ENCODE data around the gene ACADSB. TPM values are rescaled to one million over a fixed set of nuclear protein-coding genes. Genes with fewer than 3 reads are reported as not detected.

The ACADSB gene
- polyA plus RNA-seq, 2 donors, result 5.2 to 7.3 TPM

DNA sequence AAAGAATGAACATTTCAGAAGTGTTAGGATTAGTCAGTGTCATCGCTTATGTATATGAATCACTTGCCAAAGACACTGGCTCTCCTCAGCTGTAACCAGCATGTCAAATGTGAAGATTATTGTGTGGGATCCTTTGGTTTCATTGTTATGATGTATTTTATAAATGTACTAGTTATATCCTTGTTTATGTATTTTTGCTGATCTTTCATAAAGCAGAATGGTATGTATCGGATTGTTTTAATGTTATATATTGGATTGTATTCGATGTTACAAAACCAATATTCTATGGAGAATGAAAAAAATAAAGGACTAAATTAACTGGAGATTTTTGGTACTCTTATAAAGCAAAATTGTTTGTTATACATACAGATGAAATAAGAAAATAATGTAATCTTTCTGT is 49.2 kb downstream of the ACADSB start:
- H3K27me3 ChIP-seq (ENCODE audit: control insufficient read depth in 1 of 2, insufficient read depth in 2 of 2, low read length in 2 of 2), result no peaks in the 10 kb centered on the region
- no peaks in the 10 kb centered on the region for H3K4me1 ChIP-seq (ENCODE audit: control insufficient read depth in 2 of 2, insufficient read depth in 2 of 2, low read length in 1 of 2)
- WGBS, 2 donors, result 93 to 95% methylated on average over 3 of the region's 3 CpGs
- H3K36me3 ChIP-seq (ENCODE audit: control insufficient read depth in 2 of 2, insufficient read depth in 2 of 2, low read length in 1 of 2), result peaks cover 0 to 6% of the 10 kb centered on the region in 2 donors
- no peaks in the 10 kb centered on the region for H3K9me3 ChIP-seq (ENCODE audit: control insufficient read depth in 2 of 2, insufficient read depth in 1 of 2, low read depth in 1 of 2, low read length in 1 of 2)
- H3K4me3 ChIP-seq (ENCODE audit: low read depth in 1 of 2, low read length in 2 of 2), result no peak overlapping the region
- no peak overlapping the region for H3K27ac ChIP-seq (ENCODE audit: low read depth in 2 of 2, low read length in 1 of 2)

DNA sequence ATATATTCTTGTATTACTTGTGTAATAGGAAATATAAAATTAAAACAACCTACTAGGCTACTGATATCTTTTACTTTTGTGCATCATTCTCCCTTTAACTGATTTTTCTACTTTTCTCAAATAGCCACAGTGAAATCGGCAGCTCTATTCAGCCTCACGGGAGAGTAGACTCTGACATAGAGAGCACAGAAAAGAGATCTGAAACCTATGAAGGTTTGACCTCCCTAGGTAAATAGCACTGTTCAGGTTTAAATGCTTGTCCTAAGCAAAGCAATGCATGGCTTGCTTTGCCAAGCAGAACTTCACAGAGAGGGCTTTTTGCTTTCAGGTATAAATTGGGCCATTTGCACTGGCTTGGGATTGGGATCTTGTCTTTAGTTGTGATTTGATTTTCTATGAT is 53.1 kb downstream of the ACADSB start:
- Histone ChIP-seq H3K9me3 (ENCODE audit: control insufficient read depth in 2 of 2, insufficient read depth in 1 of 2, low read depth in 1 of 2, low read length in 1 of 2) (no peaks in the 10 kb centered on the region), H3K4me3 (ENCODE audit: low read depth in 1 of 2, low read length in 2 of 2) (no peak overlapping the region), H3K27ac (ENCODE audit: low read depth in 2 of 2, low read length in 1 of 2) (no peak overlapping the region), H3K27me3 (ENCODE audit: control insufficient read depth in 1 of 2, insufficient read depth in 2 of 2, low read length in 2 of 2) (no peaks in the 10 kb centered on the region), H3K36me3 (ENCODE audit: control insufficient read depth in 2 of 2, insufficient read depth in 2 of 2, low read length in 1 of 2) (no peaks in the 10 kb centered on the region), H3K4me1 (ENCODE audit: control insufficient read depth in 2 of 2, insufficient read depth in 2 of 2, low read length in 1 of 2) (no peaks in the 10 kb centered on the region)
- WGBS, 2 donors, result 66 to 75% methylated on average over 2 of the region's 2 CpGs

DNA sequence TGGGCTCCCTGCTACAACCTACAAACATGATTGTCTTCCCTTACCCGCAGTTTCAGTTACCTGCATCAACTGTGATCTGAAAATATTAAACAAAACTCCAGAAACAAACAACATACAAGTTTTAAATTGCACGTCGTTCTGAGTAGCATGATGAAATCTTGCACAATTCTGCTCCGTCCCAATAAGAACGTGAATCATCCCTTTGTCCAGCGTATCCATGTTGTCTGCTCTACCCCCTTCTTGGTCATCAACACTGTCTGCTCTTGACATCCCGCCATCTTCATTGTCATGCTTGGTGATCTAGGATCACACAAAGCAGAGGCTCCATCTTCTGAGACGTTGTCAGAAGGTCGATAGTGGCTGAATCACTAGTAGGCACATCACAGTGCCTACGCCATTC is 53.9 kb downstream of the ACADSB start:
- Histone ChIP-seq H3K27ac (ENCODE audit: low read depth in 2 of 2, low read length in 1 of 2) (no peak overlapping the region), H3K4me3 (ENCODE audit: low read depth in 1 of 2, low read length in 2 of 2) (no peak overlapping the region), H3K36me3 (ENCODE audit: control insufficient read depth in 2 of 2, insufficient read depth in 2 of 2, low read length in 1 of 2) (no peaks in the 10 kb centered on the region), H3K27me3 (ENCODE audit: control insufficient read depth in 1 of 2, insufficient read depth in 2 of 2, low read length in 2 of 2) (no peaks in the 10 kb centered on the region), H3K4me1 (ENCODE audit: control insufficient read depth in 2 of 2, insufficient read depth in 2 of 2, low read length in 1 of 2) (no peaks in the 10 kb centered on the region), H3K9me3 (ENCODE audit: control insufficient read depth in 2 of 2, insufficient read depth in 1 of 2, low read depth in 1 of 2, low read length in 1 of 2) (no peaks in the 10 kb centered on the region)
- 83 to 86% methylated on average over 10 of the region's 10 CpGs for WGBS, 2 donors

- no peak overlapping the region for H3K4me3 ChIP-seq (ENCODE audit: low read depth in 1 of 2, low read length in 2 of 2)
- H3K36me3 ChIP-seq (ENCODE audit: control insufficient read depth in 2 of 2, insufficient read depth in 2 of 2, low read length in 1 of 2), result no peaks in the 10 kb centered on the region
- H3K27me3 ChIP-seq (ENCODE audit: control insufficient read depth in 1 of 2, insufficient read depth in 2 of 2, low read length in 2 of 2), result no peaks in the 10 kb centered on the region
- H3K4me1 ChIP-seq (ENCODE audit: control insufficient read depth in 2 of 2, insufficient read depth in 2 of 2, low read length in 1 of 2), result no peaks in the 10 kb centered on the region
- no peaks in the 10 kb centered on the region for H3K9me3 ChIP-seq (ENCODE audit: control insufficient read depth in 2 of 2, insufficient read depth in 1 of 2, low read depth in 1 of 2, low read length in 1 of 2)
- H3K27ac ChIP-seq (ENCODE audit: low read depth in 2 of 2, low read length in 1 of 2), result no peak overlapping the region
- 88 to 90% methylated on average over 10 of the region's 10 CpGs for WGBS, 2 donors
Measured at GRCh38 chr10:123068087-123068853, 59.5 kb downstream of the ACADSB start.

DNA sequence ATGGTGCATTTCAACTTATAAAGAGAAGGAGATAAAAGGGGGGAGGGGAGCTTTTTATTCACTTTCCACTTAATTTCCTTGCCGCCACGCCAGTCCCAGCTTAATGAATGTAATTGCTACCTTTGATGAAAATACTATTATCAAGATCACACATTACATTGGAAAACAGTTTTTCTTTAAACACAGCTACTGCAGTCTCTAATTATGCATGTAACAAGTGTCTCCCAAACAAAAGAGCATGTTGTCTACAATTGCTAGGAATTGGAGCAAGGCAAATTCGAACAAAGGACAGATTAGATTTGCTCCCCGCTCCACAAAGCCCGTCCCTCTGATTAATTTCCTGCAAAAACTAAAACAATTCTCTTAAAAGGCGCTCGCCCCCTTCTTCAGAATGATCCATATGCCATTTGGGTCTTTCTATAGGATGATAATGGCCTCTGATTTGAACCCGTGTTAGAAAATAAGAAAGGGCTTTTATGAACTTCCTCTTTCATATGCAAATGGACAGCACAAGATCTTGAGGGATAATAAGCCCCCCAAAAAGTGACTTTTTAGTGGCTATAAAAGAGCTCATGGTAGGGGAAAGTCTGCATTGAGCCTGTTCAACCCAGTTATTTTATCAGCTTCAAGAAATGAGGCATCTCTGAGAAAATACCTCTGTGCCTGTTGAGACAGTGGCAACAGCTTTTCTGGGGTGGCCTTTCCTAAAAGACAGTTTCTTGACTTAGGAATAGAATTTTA is 60.6 kb downstream of the ACADSB start:
- Histone ChIP-seq H3K27me3 (ENCODE audit: control insufficient read depth in 1 of 2, insufficient read depth in 2 of 2, low read length in 2 of 2) (no peaks in the 10 kb centered on the region), H3K9me3 (ENCODE audit: control insufficient read depth in 2 of 2, insufficient read depth in 1 of 2, low read depth in 1 of 2, low read length in 1 of 2) (no peaks in the 10 kb centered on the region), H3K36me3 (ENCODE audit: control insufficient read depth in 2 of 2, insufficient read depth in 2 of 2, low read length in 1 of 2) (no peaks in the 10 kb centered on the region), H3K27ac (ENCODE audit: low read depth in 2 of 2, low read length in 1 of 2) (no peak overlapping the region), H3K4me1 (ENCODE audit: control insufficient read depth in 2 of 2, insufficient read depth in 2 of 2, low read length in 1 of 2) (no peaks in the 10 kb centered on the region), H3K4me3 (ENCODE audit: low read depth in 1 of 2, low read length in 2 of 2) (no peak overlapping the region)
- WGBS, 2 donors, result 64 to 67% methylated on average over 8 of the region's 8 CpGs

GRCh38 chr10:123073187-123073586 is 64.4 kb downstream of the ACADSB start:
- no peak overlapping the region for H3K4me3 ChIP-seq (ENCODE audit: low read depth in 1 of 2, low read length in 2 of 2)
- 72 to 76% methylated on average over 6 of the region's 6 CpGs for WGBS, 2 donors
- no peaks in the 10 kb centered on the region for H3K4me1 ChIP-seq (ENCODE audit: control insufficient read depth in 2 of 2, insufficient read depth in 2 of 2, low read length in 1 of 2)
- H3K36me3 ChIP-seq (ENCODE audit: control insufficient read depth in 2 of 2, insufficient read depth in 2 of 2, low read length in 1 of 2), result no peaks in the 10 kb centered on the region
- no peaks in the 10 kb centered on the region for H3K9me3 ChIP-seq (ENCODE audit: control insufficient read depth in 2 of 2, insufficient read depth in 1 of 2, low read depth in 1 of 2, low read length in 1 of 2)
- no peaks in the 10 kb centered on the region for H3K27me3 ChIP-seq (ENCODE audit: control insufficient read depth in 1 of 2, insufficient read depth in 2 of 2, low read length in 2 of 2)
- no peak overlapping the region for H3K27ac ChIP-seq (ENCODE audit: low read depth in 2 of 2, low read length in 1 of 2)

DNA sequence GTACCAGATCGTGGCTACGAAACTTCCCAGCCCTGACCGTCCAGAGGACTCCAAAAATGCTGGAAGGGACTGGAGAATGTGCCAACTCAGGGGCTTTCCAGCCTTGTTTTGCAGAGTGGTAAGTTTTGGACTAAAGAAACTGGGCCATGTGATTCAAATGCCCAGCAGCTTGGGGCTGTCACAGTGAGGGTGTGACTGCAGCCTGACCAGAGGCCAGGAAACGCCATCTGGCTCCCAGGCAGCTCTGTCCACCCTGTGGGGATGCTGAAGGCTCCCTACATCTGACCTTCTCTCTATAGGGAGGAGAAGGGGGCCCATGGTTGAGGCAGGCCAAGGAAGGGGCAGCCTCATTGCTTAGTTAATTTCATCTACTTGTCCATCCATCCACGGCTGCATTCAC is 65.4 kb downstream of the ACADSB start:
- H3K36me3 ChIP-seq (ENCODE audit: control insufficient read depth in 2 of 2, insufficient read depth in 2 of 2, low read length in 1 of 2), result no peaks in the 10 kb centered on the region
- no peaks in the 10 kb centered on the region for H3K4me1 ChIP-seq (ENCODE audit: control insufficient read depth in 2 of 2, insufficient read depth in 2 of 2, low read length in 1 of 2)
- no peak overlapping the region for H3K27ac ChIP-seq (ENCODE audit: low read depth in 2 of 2, low read length in 1 of 2)
- WGBS, 2 donors, result 65 to 74% methylated on average over 5 of the region's 5 CpGs
- no peak overlapping the region for H3K4me3 ChIP-seq (ENCODE audit: low read depth in 1 of 2, low read length in 2 of 2)
- no peaks in the 10 kb centered on the region for H3K9me3 ChIP-seq (ENCODE audit: control insufficient read depth in 2 of 2, insufficient read depth in 1 of 2, low read depth in 1 of 2, low read length in 1 of 2)
- H3K27me3 ChIP-seq (ENCODE audit: control insufficient read depth in 1 of 2, insufficient read depth in 2 of 2, low read length in 2 of 2), result no peaks in the 10 kb centered on the region

GRCh38 chr10:123081896-123082295 is 73.1 kb downstream of the ACADSB start:
- Histone ChIP-seq H3K4me3 (ENCODE audit: low read depth in 1 of 2, low read length in 2 of 2) (no peak overlapping the region), H3K36me3 (ENCODE audit: control insufficient read depth in 2 of 2, insufficient read depth in 2 of 2, low read length in 1 of 2) (no peaks in the 10 kb centered on the region), H3K27me3 (ENCODE audit: control insufficient read depth in 1 of 2, insufficient read depth in 2 of 2, low read length in 2 of 2) (no peaks in the 10 kb centered on the region), H3K27ac (ENCODE audit: low read depth in 2 of 2, low read length in 1 of 2) (no peak overlapping the region), H3K9me3 (ENCODE audit: control insufficient read depth in 2 of 2, insufficient read depth in 1 of 2, low read depth in 1 of 2, low read length in 1 of 2) (no peaks in the 10 kb centered on the region), H3K4me1 (ENCODE audit: control insufficient read depth in 2 of 2, insufficient read depth in 2 of 2, low read length in 1 of 2) (no peaks in the 10 kb centered on the region)
- WGBS, 2 donors, result 68 to 69% methylated on average over 7 of the region's 7 CpGs

DNA sequence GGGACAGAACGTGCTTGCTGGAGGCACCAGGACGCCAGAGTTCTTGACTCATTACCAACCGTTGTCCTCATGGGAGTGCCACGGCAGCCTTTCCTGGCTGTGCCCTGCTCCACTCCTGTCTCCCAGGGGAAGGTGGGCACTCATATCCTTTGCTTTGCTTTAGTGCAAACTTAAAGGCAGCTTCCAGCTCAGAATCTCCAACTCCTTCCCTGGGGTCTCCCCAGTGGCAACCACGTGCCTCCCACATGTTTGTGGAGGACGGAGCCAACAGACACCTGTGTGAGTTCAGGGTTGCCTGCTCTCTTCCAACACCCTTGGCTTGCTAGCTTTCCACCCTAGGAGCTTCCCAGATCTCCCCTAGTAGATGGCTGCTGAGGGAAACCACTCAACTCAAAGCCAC is 75.0 kb downstream of the ACADSB start:
- WGBS, 2 donors, result 85 to 87% methylated on average over 6 of the region's 6 CpGs
- Histone ChIP-seq H3K4me1 (ENCODE audit: control insufficient read depth in 2 of 2, insufficient read depth in 2 of 2, low read length in 1 of 2) (no peaks in the 10 kb centered on the region), H3K9me3 (ENCODE audit: control insufficient read depth in 2 of 2, insufficient read depth in 1 of 2, low read depth in 1 of 2, low read length in 1 of 2) (no peaks in the 10 kb centered on the region), H3K36me3 (ENCODE audit: control insufficient read depth in 2 of 2, insufficient read depth in 2 of 2, low read length in 1 of 2) (no peaks in the 10 kb centered on the region), H3K27ac (ENCODE audit: low read depth in 2 of 2, low read length in 1 of 2) (no peak overlapping the region), H3K4me3 (ENCODE audit: low read depth in 1 of 2, low read length in 2 of 2) (no peak overlapping the region), H3K27me3 (ENCODE audit: control insufficient read depth in 1 of 2, insufficient read depth in 2 of 2, low read length in 2 of 2) (no peaks in the 10 kb centered on the region)

- H3K27ac ChIP-seq (ENCODE audit: low read depth in 2 of 2, low read length in 1 of 2), result no peak overlapping the region
- no peaks in the 10 kb centered on the region for H3K36me3 ChIP-seq (ENCODE audit: control insufficient read depth in 2 of 2, insufficient read depth in 2 of 2, low read length in 1 of 2)
- H3K9me3 ChIP-seq (ENCODE audit: control insufficient read depth in 2 of 2, insufficient read depth in 1 of 2, low read depth in 1 of 2, low read length in 1 of 2), result no peaks in the 10 kb centered on the region
- H3K4me1 ChIP-seq (ENCODE audit: control insufficient read depth in 2 of 2, insufficient read depth in 2 of 2, low read length in 1 of 2), result no peaks in the 10 kb centered on the region
- no peaks in the 10 kb centered on the region for H3K27me3 ChIP-seq (ENCODE audit: control insufficient read depth in 1 of 2, insufficient read depth in 2 of 2, low read length in 2 of 2)
- no peak overlapping the region for H3K4me3 ChIP-seq (ENCODE audit: low read depth in 1 of 2, low read length in 2 of 2)
- WGBS, 2 donors, result 81 to 82% methylated on average over 7 of the region's 7 CpGs
Measured at GRCh38 chr10:123086281-123086680, 77.5 kb downstream of the ACADSB start.

All from esophagus (tissue), 2 donors.